ENCODE results near the gene ELMO1. TPM values are rescaled to one million over a fixed set of nuclear protein-coding genes. Genes with fewer than 3 reads are reported as not detected.
A peak's percentile ranks its signal among the peaks of the same experiment; 100 is the strongest.

The ELMO1 gene
- total and polyA plus RNA-seq, 10 of the 15 experiments (the other 5 are each of a cell fraction or from before 2014, with no cell fraction given), result 22.6 to 85.9 (median 56.6) TPM

DNA sequence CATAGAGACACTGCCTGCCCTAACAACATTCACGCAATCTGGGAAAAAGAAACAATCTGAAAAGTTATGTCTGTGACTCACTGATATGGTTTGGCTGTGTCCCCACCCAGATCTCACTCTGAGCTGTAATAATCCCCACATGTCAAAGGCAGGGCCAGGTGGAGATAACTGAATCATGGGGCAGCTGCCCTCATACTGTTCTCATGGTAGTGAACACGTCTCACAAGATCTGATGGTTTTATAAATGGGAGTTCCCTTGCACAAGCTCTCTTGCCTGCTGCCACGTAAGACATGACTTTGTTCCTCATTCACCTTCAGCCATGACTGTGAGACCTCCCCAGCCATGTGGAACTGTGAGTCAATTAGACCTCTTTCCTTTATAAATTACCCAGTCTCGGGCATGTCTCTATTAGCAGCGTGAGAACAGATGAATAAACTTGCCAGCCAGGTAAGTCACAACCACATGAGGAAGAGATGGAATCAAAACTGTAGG, 382.8 kb downstream of the ELMO1 start (continued):
- TF ChIP-seq ZZZ3 (IDR thresholded peaks at IDR 0.05; ENCODE audit: control insufficient read depth, insufficient read length, low read depth), result no peak
- TF ChIP-seq MXI1 (IDR thresholded peaks at IDR 0.05; ENCODE audit: low read depth, low read length), result no peak
- TF ChIP-seq WRNIP1 (IDR thresholded peaks at IDR 0.05; ENCODE audit: borderline replicate concordance, low read depth, low read length), result no peak
- TF ChIP-seq, protein P1, sequence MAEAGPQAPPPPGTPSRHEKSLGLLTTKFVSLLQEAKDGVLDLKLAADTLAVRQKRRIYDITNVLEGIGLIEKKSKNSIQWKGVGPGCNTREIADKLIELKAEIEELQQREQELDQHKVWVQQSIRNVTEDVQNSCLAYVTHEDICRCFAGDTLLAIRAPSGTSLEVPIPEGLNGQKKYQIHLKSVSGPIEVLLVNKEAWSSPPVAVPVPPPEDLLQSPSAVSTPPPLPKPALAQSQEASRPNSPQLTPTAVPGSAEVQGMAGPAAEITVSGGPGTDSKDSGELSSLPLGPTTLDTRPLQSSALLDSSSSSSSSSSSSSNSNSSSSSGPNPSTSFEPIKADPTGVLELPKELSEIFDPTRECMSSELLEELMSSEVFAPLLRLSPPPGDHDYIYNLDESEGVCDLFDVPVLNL (IDR thresholded peaks at IDR 0.05; ENCODE audit: low read depth, low read length), result no peak
- TF ChIP-seq, protein P2, sequence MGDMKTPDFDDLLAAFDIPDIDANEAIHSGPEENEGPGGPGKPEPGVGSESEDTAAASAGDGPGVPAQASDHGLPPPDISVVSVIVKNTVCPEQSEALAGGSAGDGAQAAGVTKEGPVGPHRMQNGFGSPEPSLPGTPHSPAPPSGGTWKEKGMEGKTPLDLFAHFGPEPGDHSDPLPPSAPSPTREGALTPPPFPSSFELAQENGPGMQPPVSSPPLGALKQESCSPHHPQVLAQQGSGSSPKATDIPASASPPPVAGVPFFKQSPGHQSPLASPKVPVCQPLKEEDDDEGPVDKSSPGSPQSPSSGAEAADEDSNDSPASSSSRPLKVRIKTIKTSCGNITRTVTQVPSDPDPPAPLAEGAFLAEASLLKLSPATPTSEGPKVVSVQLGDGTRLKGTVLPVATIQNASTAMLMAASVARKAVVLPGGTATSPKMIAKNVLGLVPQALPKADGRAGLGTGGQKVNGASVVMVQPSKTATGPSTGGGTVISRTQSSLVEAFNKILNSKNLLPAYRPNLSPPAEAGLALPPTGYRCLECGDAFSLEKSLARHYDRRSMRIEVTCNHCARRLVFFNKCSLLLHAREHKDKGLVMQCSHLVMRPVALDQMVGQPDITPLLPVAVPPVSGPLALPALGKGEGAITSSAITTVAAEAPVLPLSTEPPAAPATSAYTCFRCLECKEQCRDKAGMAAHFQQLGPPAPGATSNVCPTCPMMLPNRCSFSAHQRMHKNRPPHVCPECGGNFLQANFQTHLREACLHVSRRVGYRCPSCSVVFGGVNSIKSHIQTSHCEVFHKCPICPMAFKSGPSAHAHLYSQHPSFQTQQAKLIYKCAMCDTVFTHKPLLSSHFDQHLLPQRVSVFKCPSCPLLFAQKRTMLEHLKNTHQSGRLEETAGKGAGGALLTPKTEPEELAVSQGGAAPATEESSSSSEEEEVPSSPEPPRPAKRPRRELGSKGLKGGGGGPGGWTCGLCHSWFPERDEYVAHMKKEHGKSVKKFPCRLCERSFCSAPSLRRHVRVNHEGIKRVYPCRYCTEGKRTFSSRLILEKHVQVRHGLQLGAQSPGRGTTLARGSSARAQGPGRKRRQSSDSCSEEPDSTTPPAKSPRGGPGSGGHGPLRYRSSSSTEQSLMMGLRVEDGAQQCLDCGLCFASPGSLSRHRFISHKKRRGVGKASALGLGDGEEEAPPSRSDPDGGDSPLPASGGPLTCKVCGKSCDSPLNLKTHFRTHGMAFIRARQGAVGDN (IDR thresholded peaks at IDR 0.05), result peak; percentile 82
- no peak for TF ChIP-seq KAT2A (conservative IDR thresholded peaks at IDR 0.05; ENCODE audit: control insufficient read depth, low read depth, low read length)
- TF ChIP-seq, protein P3, sequence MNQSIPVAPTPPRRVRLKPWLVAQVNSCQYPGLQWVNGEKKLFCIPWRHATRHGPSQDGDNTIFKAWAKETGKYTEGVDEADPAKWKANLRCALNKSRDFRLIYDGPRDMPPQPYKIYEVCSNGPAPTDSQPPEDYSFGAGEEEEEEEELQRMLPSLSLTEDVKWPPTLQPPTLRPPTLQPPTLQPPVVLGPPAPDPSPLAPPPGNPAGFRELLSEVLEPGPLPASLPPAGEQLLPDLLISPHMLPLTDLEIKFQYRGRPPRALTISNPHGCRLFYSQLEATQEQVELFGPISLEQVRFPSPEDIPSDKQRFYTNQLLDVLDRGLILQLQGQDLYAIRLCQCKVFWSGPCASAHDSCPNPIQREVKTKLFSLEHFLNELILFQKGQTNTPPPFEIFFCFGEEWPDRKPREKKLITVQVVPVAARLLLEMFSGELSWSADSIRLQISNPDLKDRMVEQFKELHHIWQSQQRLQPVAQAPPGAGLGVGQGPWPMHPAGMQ (IDR thresholded peaks at IDR 0.05; ENCODE audit: borderline replicate concordance), result no peak
- no peak; the same call in 1 of the 2 replicates for TF ChIP-seq IKZF1 (conservative IDR thresholded peaks at IDR 0.05)
- TF ChIP-seq SMARCA5 (IDR thresholded peaks at IDR 0.05), result no peak
- TF ChIP-seq SREBF2 (IDR thresholded peaks at IDR 0.05; ENCODE audit: low read length), result no peak
- TF ChIP-seq SMC3 (IDR thresholded peaks at IDR 0.05; ENCODE audit: borderline replicate concordance, low read length), result no peak
- no peak for TF ChIP-seq NFXL1 (IDR thresholded peaks at IDR 0.05; ENCODE audit: borderline replicate concordance)
- TF ChIP-seq, protein P4, sequence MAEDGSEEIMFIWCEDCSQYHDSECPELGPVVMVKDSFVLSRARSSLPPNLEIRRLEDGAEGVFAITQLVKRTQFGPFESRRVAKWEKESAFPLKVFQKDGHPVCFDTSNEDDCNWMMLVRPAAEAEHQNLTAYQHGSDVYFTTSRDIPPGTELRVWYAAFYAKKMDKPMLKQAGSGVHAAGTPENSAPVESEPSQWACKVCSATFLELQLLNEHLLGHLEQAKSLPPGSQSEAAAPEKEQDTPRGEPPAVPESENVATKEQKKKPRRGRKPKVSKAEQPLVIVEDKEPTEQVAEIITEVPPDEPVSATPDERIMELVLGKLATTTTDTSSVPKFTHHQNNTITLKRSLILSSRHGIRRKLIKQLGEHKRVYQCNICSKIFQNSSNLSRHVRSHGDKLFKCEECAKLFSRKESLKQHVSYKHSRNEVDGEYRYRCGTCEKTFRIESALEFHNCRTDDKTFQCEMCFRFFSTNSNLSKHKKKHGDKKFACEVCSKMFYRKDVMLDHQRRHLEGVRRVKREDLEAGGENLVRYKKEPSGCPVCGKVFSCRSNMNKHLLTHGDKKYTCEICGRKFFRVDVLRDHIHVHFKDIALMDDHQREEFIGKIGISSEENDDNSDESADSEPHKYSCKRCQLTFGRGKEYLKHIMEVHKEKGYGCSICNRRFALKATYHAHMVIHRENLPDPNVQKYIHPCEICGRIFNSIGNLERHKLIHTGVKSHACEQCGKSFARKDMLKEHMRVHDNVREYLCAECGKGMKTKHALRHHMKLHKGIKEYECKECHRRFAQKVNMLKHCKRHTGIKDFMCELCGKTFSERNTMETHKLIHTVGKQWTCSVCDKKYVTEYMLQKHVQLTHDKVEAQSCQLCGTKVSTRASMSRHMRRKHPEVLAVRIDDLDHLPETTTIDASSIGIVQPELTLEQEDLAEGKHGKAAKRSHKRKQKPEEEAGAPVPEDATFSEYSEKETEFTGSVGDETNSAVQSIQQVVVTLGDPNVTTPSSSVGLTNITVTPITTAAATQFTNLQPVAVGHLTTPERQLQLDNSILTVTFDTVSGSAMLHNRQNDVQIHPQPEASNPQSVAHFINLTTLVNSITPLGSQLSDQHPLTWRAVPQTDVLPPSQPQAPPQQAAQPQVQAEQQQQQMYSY (CRISPR knock-in tag; IDR thresholded peaks at IDR 0.05), result no peak
- no peak for TF ChIP-seq POLR2AphosphoS5 (IDR thresholded peaks at IDR 0.05; ENCODE audit: low read length)
- TF ChIP-seq ZNF207 (IDR thresholded peaks at IDR 0.05; ENCODE audit: borderline replicate concordance), result no peak
- TF ChIP-seq, protein P5, sequence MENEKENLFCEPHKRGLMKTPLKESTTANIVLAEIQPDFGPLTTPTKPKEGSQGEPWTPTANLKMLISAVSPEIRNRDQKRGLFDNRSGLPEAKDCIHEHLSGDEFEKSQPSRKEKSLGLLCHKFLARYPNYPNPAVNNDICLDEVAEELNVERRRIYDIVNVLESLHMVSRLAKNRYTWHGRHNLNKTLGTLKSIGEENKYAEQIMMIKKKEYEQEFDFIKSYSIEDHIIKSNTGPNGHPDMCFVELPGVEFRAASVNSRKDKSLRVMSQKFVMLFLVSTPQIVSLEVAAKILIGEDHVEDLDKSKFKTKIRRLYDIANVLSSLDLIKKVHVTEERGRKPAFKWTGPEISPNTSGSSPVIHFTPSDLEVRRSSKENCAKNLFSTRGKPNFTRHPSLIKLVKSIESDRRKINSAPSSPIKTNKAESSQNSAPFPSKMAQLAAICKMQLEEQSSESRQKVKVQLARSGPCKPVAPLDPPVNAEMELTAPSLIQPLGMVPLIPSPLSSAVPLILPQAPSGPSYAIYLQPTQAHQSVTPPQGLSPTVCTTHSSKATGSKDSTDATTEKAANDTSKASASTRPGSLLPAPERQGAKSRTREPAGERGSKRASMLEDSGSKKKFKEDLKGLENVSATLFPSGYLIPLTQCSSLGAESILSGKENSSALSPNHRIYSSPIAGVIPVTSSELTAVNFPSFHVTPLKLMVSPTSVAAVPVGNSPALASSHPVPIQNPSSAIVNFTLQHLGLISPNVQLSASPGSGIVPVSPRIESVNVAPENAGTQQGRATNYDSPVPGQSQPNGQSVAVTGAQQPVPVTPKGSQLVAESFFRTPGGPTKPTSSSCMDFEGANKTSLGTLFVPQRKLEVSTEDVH (IDR thresholded peaks at IDR 0.05; ENCODE audit: low read depth, partially characterized antibody), result no peak
- TF ChIP-seq CHD2 (IDR thresholded peaks at IDR 0.05; ENCODE audit: borderline replicate concordance, low read depth, low read length), result peak; percentile 42; the same call in 1 of the 2 replicates

All from GM12878 (cell line).